ENCODE data around the gene TRMT1L.

DNA sequence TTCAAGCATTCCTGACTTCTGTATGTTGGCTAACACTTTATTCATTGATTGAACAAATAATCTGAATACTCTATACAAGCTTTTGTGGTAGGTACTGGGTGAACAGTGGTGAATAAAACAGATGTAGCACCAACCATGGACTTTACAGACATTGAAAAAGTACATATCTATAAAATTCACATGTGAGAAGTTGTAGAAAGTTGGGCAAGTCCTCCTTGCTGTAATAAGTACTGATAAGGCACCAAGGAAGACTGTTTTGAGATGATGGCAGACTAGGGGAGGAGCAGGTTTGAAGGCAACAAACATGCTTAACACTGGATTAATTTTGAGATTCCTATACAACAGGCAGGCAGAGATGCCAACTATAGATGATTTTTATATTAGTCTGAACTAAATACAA, 69.0 kb downstream of the TRMT1L start:
- TF ChIP-seq CREM (IDR thresholded peaks at IDR 0.05; ENCODE audit: low read depth): no peak
- no peak for TF ChIP-seq RB1 (IDR thresholded peaks at IDR 0.05; ENCODE audit: borderline replicate concordance)
- no peak for TF ChIP-seq SMAD1 (IDR thresholded peaks at IDR 0.05; ENCODE audit: low read depth, partially characterized antibody)
- no peak for TF ChIP-seq RAD21 (IDR thresholded peaks at IDR 0.05; ENCODE audit: insufficient read depth, low read depth, low read length)
- TF ChIP-seq POLR2A (IDR thresholded peaks at IDR 0.05; ENCODE audit: low read depth, low read length): no peak
- TF ChIP-seq ETV6 (conservative IDR thresholded peaks at IDR 0.05 in 1 of 2, IDR thresholded peaks at IDR 0.05 in 1 of 2; ENCODE audit: borderline replicate concordance in 1 of 2, low read depth in 1 of 2): no peak
- no peak for TF ChIP-seq STAT3 (IDR thresholded peaks at IDR 0.05; ENCODE audit: low read depth, low read length)
- TF ChIP-seq EZH2 (IDR thresholded peaks at IDR 0.05; ENCODE audit: borderline replicate concordance, control insufficient read depth, low read depth, low read length): no peak
- TF ChIP-seq, protein P1, sequence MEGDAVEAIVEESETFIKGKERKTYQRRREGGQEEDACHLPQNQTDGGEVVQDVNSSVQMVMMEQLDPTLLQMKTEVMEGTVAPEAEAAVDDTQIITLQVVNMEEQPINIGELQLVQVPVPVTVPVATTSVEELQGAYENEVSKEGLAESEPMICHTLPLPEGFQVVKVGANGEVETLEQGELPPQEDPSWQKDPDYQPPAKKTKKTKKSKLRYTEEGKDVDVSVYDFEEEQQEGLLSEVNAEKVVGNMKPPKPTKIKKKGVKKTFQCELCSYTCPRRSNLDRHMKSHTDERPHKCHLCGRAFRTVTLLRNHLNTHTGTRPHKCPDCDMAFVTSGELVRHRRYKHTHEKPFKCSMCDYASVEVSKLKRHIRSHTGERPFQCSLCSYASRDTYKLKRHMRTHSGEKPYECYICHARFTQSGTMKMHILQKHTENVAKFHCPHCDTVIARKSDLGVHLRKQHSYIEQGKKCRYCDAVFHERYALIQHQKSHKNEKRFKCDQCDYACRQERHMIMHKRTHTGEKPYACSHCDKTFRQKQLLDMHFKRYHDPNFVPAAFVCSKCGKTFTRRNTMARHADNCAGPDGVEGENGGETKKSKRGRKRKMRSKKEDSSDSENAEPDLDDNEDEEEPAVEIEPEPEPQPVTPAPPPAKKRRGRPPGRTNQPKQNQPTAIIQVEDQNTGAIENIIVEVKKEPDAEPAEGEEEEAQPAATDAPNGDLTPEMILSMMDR (IDR thresholded peaks at IDR 0.05 in 2 of 3, conservative IDR thresholded peaks at IDR 0.05 in 1 of 3; ENCODE audit: control insufficient read depth in 2 of 3, extremely low read depth in 1 of 3, insufficient read depth in 1 of 3, low read depth in 3 of 3, low read length in 3 of 3): no peak
- no peak for TF ChIP-seq POU2F2 (IDR thresholded peaks at IDR 0.05; ENCODE audit: borderline replicate concordance, low read depth, low read length)
- TF ChIP-seq MTA2 (IDR thresholded peaks at IDR 0.05; ENCODE audit: low read depth): no peak
- no peak for TF ChIP-seq CHD2 (IDR thresholded peaks at IDR 0.05; ENCODE audit: borderline replicate concordance, low read depth, low read length)
- no peak for TF ChIP-seq REST (IDR thresholded peaks at IDR 0.05; ENCODE audit: low read depth, low read length)
